GM23248 (cell line): Measurements from ENCODE around the gene NUDCD3.

ENCODE experiments used
- EZH2 ChIP-seq: fragments of 200-600 bp; sonication (generic); IDR thresholded peaks from 2 replicates; pipeline ENCODE4 v1.6.1; 2018; ENCODE audit warnings: antibody characterized with exemption, mild to moderate bottlenecking; ENCODE audit not compliant: insufficient read depth, poor library complexity, severe bottlenecking
- EZH2phosphoT487 ChIP-seq: fragments of 200-600 bp; sonication (generic); IDR thresholded peaks from 2 replicates; pipeline ENCODE4 v1.6.1; 2018; ENCODE audit warnings: antibody characterized with exemption, moderate library complexity, mild to moderate bottlenecking, low read depth; ENCODE audit not compliant: insufficient read depth

- TF ChIP-seq EZH2phosphoT487: no peak
- no peak for TF ChIP-seq EZH2
Measured at GRCh38 chr7:44336491-44336890, 154.0 kb downstream of the NUDCD3 start.
